Measurements from ENCODE around the gene MCM3AP. TPM values are rescaled to one million over a fixed set of nuclear protein-coding genes. Genes with fewer than 3 reads are reported as not detected.

Gene MCM3AP
- total RNA-seq, 1 experiment from 2014 or later: 88.4 TPM

GRCh38 chr21:46285761-46286647, 593 bp upstream of the MCM3AP start, which contains the start of gene YBEY (continued):
- TF ChIP-seq ZBTB33 (IDR thresholded peaks at IDR 0.05; ENCODE audit: extremely low read depth, insufficient replicate concordance, low read length): peak; percentile 87
- TF ChIP-seq SRF (IDR thresholded peaks at IDR 0.05; ENCODE audit: low read depth): peak; percentile 27; the same call in 1 of the 2 replicates
- TF ChIP-seq CBX3 (IDR thresholded peaks at IDR 0.05; ENCODE audit: low read depth): peak; percentile 45; the same call in 1 of the 2 replicates
- peak; percentile 91 for TF ChIP-seq POLR2AphosphoS5 (IDR thresholded peaks at IDR 0.05; ENCODE audit: low read depth, low read length)
- TF ChIP-seq ZFX (IDR thresholded peaks at IDR 0.05): peak; percentile 99
- peak; percentile 79 for TF ChIP-seq SIN3A (IDR thresholded peaks at IDR 0.05; ENCODE audit: low read depth)
- no peak for TF ChIP-seq ATF3 (IDR thresholded peaks at IDR 0.05)
- TF ChIP-seq POLR2A (IDR thresholded peaks at IDR 0.05; ENCODE audit: borderline replicate concordance, extremely low read depth, insufficient read depth, insufficient read length): no peak
- peak; percentile 26 for TF ChIP-seq RAD21 (IDR thresholded peaks at IDR 0.05; ENCODE audit: low read depth)
- TF ChIP-seq CEBPB (IDR thresholded peaks at IDR 0.05; ENCODE audit: low read depth): no peak
- TF ChIP-seq TCF7L2 (IDR thresholded peaks at IDR 0.05; ENCODE audit: borderline replicate concordance, extremely low read depth, insufficient read depth, insufficient read length): no peak
- peak; percentile 54; the same call in 1 of the 2 replicates for TF ChIP-seq SP1 (IDR thresholded peaks at IDR 0.05; ENCODE audit: low read depth)
- peak; percentile 82 for TF ChIP-seq ELF1 (IDR thresholded peaks at IDR 0.05; ENCODE audit: borderline replicate concordance, low read depth)
- no peak for TF ChIP-seq YY1 (IDR thresholded peaks at IDR 0.05; ENCODE audit: extremely low read depth, insufficient replicate concordance, low read depth, low read length)
- TF ChIP-seq JUND (IDR thresholded peaks at IDR 0.05): no peak
